ENCODE measurements around the gene NDUFAF5. TPM values are rescaled to one million over a fixed set of nuclear protein-coding genes. Genes with fewer than 3 reads are reported as not detected.
A peak's percentile ranks its signal among the peaks of the same experiment; 100 is the strongest.

The NDUFAF5 gene
- total RNA-seq, 1 experiment from 2014 or later: 44.1 TPM

- DNase-seq (ENCODE audit: unreplicated experiment): no peak
- intact Hi-C loops (cut with micrococcal nuclease): no loop called here
- BruUV-seq (replicated peaks): no TSS peak
- Mint-ChIP-seq H3K36me3 (ENCODE audit: insufficient read depth, unreplicated experiment) (no peaks in the 10 kb centered on the region), H3K27ac (ENCODE audit: low read depth, unreplicated experiment) (no peak overlapping the region), H3K27me3 (ENCODE audit: insufficient read depth, unreplicated experiment) (no peaks in the 10 kb centered on the region), H3K4me1 (ENCODE audit: insufficient read depth, unreplicated experiment) (peaks cover 5% of the 10 kb centered on the region), H3K4me3 (ENCODE audit: unreplicated experiment) (no peak overlapping the region), H3K9me3 (ENCODE audit: unreplicated experiment) (peaks cover 9% of the 10 kb centered on the region)
- CTCF ChIA-PET: no interaction called here
- TF ChIP-seq CTCF (IDR thresholded peaks at IDR 0.05; ENCODE audit: unreplicated experiment): no peak
- POLR2A ChIA-PET: no interaction called here
These were observed 77.4 kb downstream of the NDUFAF5 start for GRCh38 chr20:13862245-13862644.

- H3K27ac Mint-ChIP-seq (ENCODE audit: low read depth, unreplicated experiment): no peak overlapping the region
- POLR2A ChIA-PET: no interaction called here
- BruUV-seq (replicated peaks): no TSS peak
- no peak overlapping the region for H3K4me3 Mint-ChIP-seq (ENCODE audit: unreplicated experiment)
- H3K9me3 Mint-ChIP-seq (ENCODE audit: unreplicated experiment): peaks cover 9% of the 10 kb centered on the region
- CTCF ChIA-PET: interaction anchor here (1.4 kb wide), 1 partner anchor 44 kb away, joined by 5 read pairs; no protein-coding TSS in a partner anchor
- intact Hi-C loops (cut with micrococcal nuclease): no loop called here
- no peak for DNase-seq (ENCODE audit: unreplicated experiment)
- no peak for TF ChIP-seq CTCF (IDR thresholded peaks at IDR 0.05; ENCODE audit: unreplicated experiment)
- peaks cover 5% of the 10 kb centered on the region for H3K4me1 Mint-ChIP-seq (ENCODE audit: insufficient read depth, unreplicated experiment)
- no peaks in the 10 kb centered on the region for H3K27me3 Mint-ChIP-seq (ENCODE audit: insufficient read depth, unreplicated experiment)
- no peaks in the 10 kb centered on the region for H3K36me3 Mint-ChIP-seq (ENCODE audit: insufficient read depth, unreplicated experiment)
These were observed 78.4 kb downstream of the NDUFAF5 start for GRCh38 chr20:13863244-13863643.

GRCh38 chr20:13865156-13865555, 80.3 kb downstream of the NDUFAF5 start:
- no peak overlapping the region for H3K27ac Mint-ChIP-seq (ENCODE audit: low read depth, unreplicated experiment)

GRCh38 chr20:13865791-13866351, 81.0 kb downstream of the NDUFAF5 start:
- ChIA-PET POLR2A (interaction anchor here (0.7 to 0.9 kb wide), 3 partner anchors 9 to 156 kb away, joined by 3 to 5 read pairs (median 3); no protein-coding TSS in a partner anchor), CTCF (interaction anchor here (1.0 to 1.1 kb wide), 3 partner anchors 47 to 182 kb away, joined by 3 read pairs; no protein-coding TSS in a partner anchor)
- Mint-ChIP-seq H3K27ac (ENCODE audit: low read depth, unreplicated experiment) (peak overlapping the region; percentile 1), H3K4me3 (ENCODE audit: unreplicated experiment) (no peak overlapping the region), H3K9me3 (ENCODE audit: unreplicated experiment) (peaks cover under 1% of the 10 kb centered on the region), H3K4me1 (ENCODE audit: insufficient read depth, unreplicated experiment) (no peaks in the 10 kb centered on the region), H3K36me3 (ENCODE audit: insufficient read depth, unreplicated experiment) (no peaks in the 10 kb centered on the region), H3K27me3 (ENCODE audit: insufficient read depth, unreplicated experiment) (no peaks in the 10 kb centered on the region)
- TF ChIP-seq CTCF (IDR thresholded peaks at IDR 0.05; ENCODE audit: unreplicated experiment): no peak
- intact Hi-C loops (cut with micrococcal nuclease): no loop called here
- no TSS peak for BruUV-seq (replicated peaks)
- DNase-seq (ENCODE audit: unreplicated experiment): peak; percentile 11

More at GRCh38 chr20:13865156-13865555, 80.3 kb downstream of the NDUFAF5 start:
- TF ChIP-seq CTCF (IDR thresholded peaks at IDR 0.05; ENCODE audit: unreplicated experiment): no peak
- Mint-ChIP-seq H3K4me1 (ENCODE audit: insufficient read depth, unreplicated experiment) (no peaks in the 10 kb centered on the region), H3K36me3 (ENCODE audit: insufficient read depth, unreplicated experiment) (no peaks in the 10 kb centered on the region), H3K27me3 (ENCODE audit: insufficient read depth, unreplicated experiment) (no peaks in the 10 kb centered on the region), H3K4me3 (ENCODE audit: unreplicated experiment) (no peak overlapping the region), H3K9me3 (ENCODE audit: unreplicated experiment) (peaks cover 8% of the 10 kb centered on the region)
- POLR2A ChIA-PET: interaction anchor here (0.9 kb wide), 1 partner anchor 10 kb away, joined by 3 read pairs; no protein-coding TSS in a partner anchor
- DNase-seq (ENCODE audit: unreplicated experiment): no peak
- intact Hi-C loops (cut with micrococcal nuclease): no loop called here
- BruUV-seq (replicated peaks): no TSS peak
- CTCF ChIA-PET: interaction anchor here (1.1 kb wide), 2 partner anchors 46 to 144 kb away, joined by 3 read pairs; no protein-coding TSS in a partner anchor
